Keratinocyte (primary cell): ENCODE measurements around the gene UGT1A4. TPM values are rescaled to one million over a fixed set of nuclear protein-coding genes. Genes with fewer than 3 reads are reported as not detected.
"Not testable (repeated sequence)": the region's sequence is repeated elsewhere in the genome, so short reads cannot be mapped to it uniquely, and the experiment has no call there.

ENCODE experiments used
- DNase-seq: peaks from one replicate; pipeline ENCODE4 v3.0.0-alpha.2; 2011; ENCODE audit warnings: low read depth, missing footprints, low spot score
- FAIRE-seq: peaks from 2 replicates; lab custom pipeline; 2011; peaks lifted over from hg19 to GRCh38; lab: Jason Lieb, UNC
- H2AFZ ChIP-seq: 2 replicates; pipeline ENCODE4 v1.6.0; 2012; ENCODE audit warnings: low read length, control low read depth, inconsistent platforms; ENCODE audit not compliant: control insufficient read depth
- H3K27ac ChIP-seq: 2 replicates; pipeline ENCODE4 v1.5.1; 2011; ENCODE audit warnings: low read length; ENCODE audit not compliant: control insufficient read depth, insufficient read depth
- H3K27me3 ChIP-seq: 3 replicates; pipeline ENCODE4 v1.6.0; 2011; ENCODE audit warnings: low read length; ENCODE audit not compliant: control insufficient read depth, insufficient read depth; ENCODE audit errors: extremely low read depth
- H3K36me3 ChIP-seq, 2 experiments: 2 replicates in 1 of 2; 3 replicates in 1 of 2; pipeline ENCODE4 v1.5.1; 2011; ENCODE audit warnings: low read length in 2 of 2, mild to moderate bottlenecking in 1 of 2; ENCODE audit not compliant: control insufficient read depth in 2 of 2, insufficient read depth in 2 of 2; ENCODE audit errors: extremely low read depth in 1 of 2
- H3K4me1 ChIP-seq: 3 replicates; pipeline ENCODE4 v1.5.1; 2011; ENCODE audit warnings: low read length; ENCODE audit not compliant: control insufficient read depth, insufficient read depth; ENCODE audit errors: extremely low read depth
- H3K4me2 ChIP-seq: 3 replicates; pipeline ENCODE4 v1.6.0; 2011; ENCODE audit warnings: low read depth, low read length; ENCODE audit not compliant: control insufficient read depth, insufficient read depth; ENCODE audit errors: extremely low read depth
- H3K4me3 ChIP-seq, 3 experiments: fragments of 200-600 bp in 1 of 3; sonication (generic) in 1 of 3; 2 replicates in 2 of 3; 3 replicates in 1 of 3; pipeline ENCODE4 v1.5.1; 2011 to 2016; ENCODE audit warnings: low read length in 3 of 3, mild to moderate bottlenecking in 3 of 3, control low read depth in 2 of 3, inconsistent platforms in 1 of 3, low read depth in 1 of 3, mixed read lengths in 1 of 3, mixed run types in 1 of 3, moderate library complexity in 1 of 3; ENCODE audit not compliant: control insufficient read depth in 2 of 3, insufficient read depth in 2 of 3; ENCODE audit errors: extremely low read depth in 1 of 3
- H3K79me2 ChIP-seq: 2 replicates; pipeline ENCODE4 v1.6.0; 2012; ENCODE audit warnings: low read length; ENCODE audit not compliant: control insufficient read depth, insufficient read depth
- H3K9ac ChIP-seq: 3 replicates; pipeline ENCODE4 v1.6.0; 2011; ENCODE audit warnings: low read length; ENCODE audit not compliant: control insufficient read depth, insufficient read depth; ENCODE audit errors: extremely low read depth
- H3K9me1 ChIP-seq: 3 replicates; pipeline ENCODE4 v1.6.0; 2011; ENCODE audit warnings: low read length; ENCODE audit not compliant: control insufficient read depth, insufficient read depth; ENCODE audit errors: extremely low read depth
- H3K9me3 ChIP-seq: 2 replicates; pipeline ENCODE4 v1.5.1; 2012; ENCODE audit warnings: low read depth, low read length; ENCODE audit not compliant: control insufficient read depth
- H4K20me1 ChIP-seq: 3 replicates; pipeline ENCODE4 v1.6.0; 2011; ENCODE audit warnings: low read length; ENCODE audit not compliant: control insufficient read depth, insufficient read depth; ENCODE audit errors: extremely low read depth
- EZH2 ChIP-seq: IDR thresholded peaks from one replicate; pipeline ENCODE4 v1.6.1; 2012; ENCODE audit warnings: inconsistent platforms, mild to moderate bottlenecking, low read length, moderate library complexity
- dilution Hi-C: fragments of 300-500 bp; cut with MboI; formaldehyde crosslinking; loops from one replicate; pipeline ENCODE4 v1.7.0; 2020; ENCODE audit warnings: low sequenced_read_pairs; ENCODE audit not compliant: extremely low pct_ligation_motif_present
- polyA plus RNA-seq, 5 experiments: library from polyadenylated mRNA; depleted of rRNA in 3 of 5; stranded (reverse) in 3 of 5; stranded (forward) in 1 of 5; unstranded in 1 of 5; fragments of >200 nt; gene quantifications; 1 replicate in 1 of 5; 2 replicates in 3 of 5; 3 replicates in 1 of 5; pipeline versions ENCODE4 v1.2.1 to v1.2.3, GENCODE V29; 2011 to 2012; ENCODE audit warnings: missing spikeins in 2 of 5, low read depth in 1 of 5, low replicate concordance in 1 of 5
- TF ChIP-seq, protein P1 (sequence below), 3 experiments: IDR thresholded peaks in 1 of 3; conservative IDR thresholded peaks in 1 of 3; optimal IDR thresholded peaks in 1 of 3; 2 replicates in 2 of 3; 3 replicates in 1 of 3; pipeline versions ENCODE3 to v1.5.1; 2011; ENCODE audit warnings: low read length in 3 of 3, mild to moderate bottlenecking in 3 of 3, moderate library complexity in 2 of 3, control low read depth in 1 of 3, inconsistent platforms in 1 of 3; ENCODE audit not compliant: insufficient read depth in 2 of 3; ENCODE audit errors: extremely low read depth in 1 of 3

The UGT1A4 gene
- polyA plus RNA-seq, 1 donor (not counting 4 experiments of a cell fraction or from before 2014, with no cell fraction given) = 2.4 TPM

DNA sequence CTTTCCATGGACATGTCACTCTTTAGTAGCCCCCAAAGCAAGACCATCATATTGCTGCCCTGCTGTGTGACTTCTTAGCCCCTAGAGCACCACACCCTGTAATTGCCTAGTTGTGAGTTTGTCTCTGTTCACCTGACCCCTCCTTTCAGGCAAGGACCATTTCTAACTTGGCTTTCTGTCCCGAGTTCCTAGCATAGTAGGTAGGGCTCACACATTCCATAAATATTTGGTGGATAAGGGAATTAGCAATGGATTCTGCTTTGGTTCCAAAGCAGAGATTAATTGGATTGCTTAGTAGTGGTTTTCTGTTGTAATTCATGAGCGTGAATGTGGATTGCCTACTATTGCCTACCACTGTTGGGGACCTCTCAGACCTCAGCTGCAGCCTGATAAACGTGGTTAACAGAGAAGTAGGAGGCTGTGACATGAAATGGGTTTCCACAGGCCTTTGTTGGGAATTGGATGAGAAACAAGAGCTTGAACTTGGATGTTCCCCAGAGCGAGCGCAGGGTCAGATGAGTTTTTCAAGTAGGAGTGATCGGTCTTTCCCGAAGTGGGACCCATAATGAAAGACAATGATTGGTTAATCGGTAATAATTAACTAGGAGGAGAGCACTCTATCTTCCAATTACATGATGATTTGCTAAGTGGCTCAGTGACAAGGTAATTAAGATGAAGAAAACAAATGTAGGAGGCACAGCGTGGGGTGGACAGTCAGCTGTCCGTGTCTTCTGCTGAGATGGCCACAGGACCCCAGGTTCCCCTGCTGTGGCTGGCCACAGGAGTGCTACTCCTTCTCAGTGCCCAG, 28.1 kb downstream of the UGT1A4 start:
- FAIRE-seq = peak; percentile 13
- Histone ChIP-seq H3K27me3 (no peaks in the 10 kb centered on the region), H3K4me2 (no peak overlapping the region), H3K9me3 (no peaks in the 10 kb centered on the region), H3K4me3 (no peak overlapping the region), H2AFZ (no peak overlapping the region), H4K20me1 (no peaks in the 10 kb centered on the region), H3K79me2 (peaks cover 9% of the 10 kb centered on the region), H3K4me1 (no peaks in the 10 kb centered on the region), H3K9ac (no peak overlapping the region), H3K9me1 (no peaks in the 10 kb centered on the region), H3K27ac (no peak overlapping the region), H3K36me3 (peaks cover 1 to 3% of the 10 kb centered on the region in 2 experiments)
- dilution Hi-C loops = no loop called here
- DNase-seq = no peak
- TF ChIP-seq EZH2 = no peak
- TF ChIP-seq, protein P1, sequence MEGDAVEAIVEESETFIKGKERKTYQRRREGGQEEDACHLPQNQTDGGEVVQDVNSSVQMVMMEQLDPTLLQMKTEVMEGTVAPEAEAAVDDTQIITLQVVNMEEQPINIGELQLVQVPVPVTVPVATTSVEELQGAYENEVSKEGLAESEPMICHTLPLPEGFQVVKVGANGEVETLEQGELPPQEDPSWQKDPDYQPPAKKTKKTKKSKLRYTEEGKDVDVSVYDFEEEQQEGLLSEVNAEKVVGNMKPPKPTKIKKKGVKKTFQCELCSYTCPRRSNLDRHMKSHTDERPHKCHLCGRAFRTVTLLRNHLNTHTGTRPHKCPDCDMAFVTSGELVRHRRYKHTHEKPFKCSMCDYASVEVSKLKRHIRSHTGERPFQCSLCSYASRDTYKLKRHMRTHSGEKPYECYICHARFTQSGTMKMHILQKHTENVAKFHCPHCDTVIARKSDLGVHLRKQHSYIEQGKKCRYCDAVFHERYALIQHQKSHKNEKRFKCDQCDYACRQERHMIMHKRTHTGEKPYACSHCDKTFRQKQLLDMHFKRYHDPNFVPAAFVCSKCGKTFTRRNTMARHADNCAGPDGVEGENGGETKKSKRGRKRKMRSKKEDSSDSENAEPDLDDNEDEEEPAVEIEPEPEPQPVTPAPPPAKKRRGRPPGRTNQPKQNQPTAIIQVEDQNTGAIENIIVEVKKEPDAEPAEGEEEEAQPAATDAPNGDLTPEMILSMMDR (optimal IDR thresholded peaks at IDR 0.05 in 1 of 3, IDR thresholded peaks at IDR 0.05 in 1 of 3, conservative IDR thresholded peaks at IDR 0.05 in 1 of 3; ENCODE audit: extremely low read depth in 1 of 3, insufficient read depth in 2 of 3, low read length in 3 of 3) = no peak

DNA sequence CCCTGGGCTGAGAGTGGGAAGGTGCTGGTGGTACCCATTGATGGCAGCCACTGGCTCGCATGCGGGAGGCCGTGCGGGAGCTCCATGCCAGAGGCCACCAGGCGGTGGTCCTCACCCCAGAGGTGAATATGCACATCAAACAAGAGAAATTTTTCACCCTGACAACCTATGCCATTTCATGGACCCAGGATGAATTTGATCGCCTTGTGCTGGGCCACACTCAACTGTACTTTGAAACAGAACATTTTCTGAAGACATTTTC, 28.7 kb downstream of the UGT1A4 start:
- Histone ChIP-seq H3K27ac (no peak overlapping the region), H3K9me3 (no peaks in the 10 kb centered on the region), H3K9me1 (no peaks in the 10 kb centered on the region), H3K4me3 (no peak overlapping the region), H3K9ac (no peak overlapping the region), H2AFZ (no peak overlapping the region), H3K36me3 (peaks cover 1 to 3% of the 10 kb centered on the region in 2 experiments), H3K27me3 (no peaks in the 10 kb centered on the region), H3K4me1 (no peaks in the 10 kb centered on the region), H3K79me2 (peaks cover 9% of the 10 kb centered on the region), H3K4me2 (no peak overlapping the region), H4K20me1 (no peaks in the 10 kb centered on the region)
- no peak for TF ChIP-seq EZH2
- TF ChIP-seq, protein P1 (optimal IDR thresholded peaks at IDR 0.05 in 1 of 3, IDR thresholded peaks at IDR 0.05 in 1 of 3, conservative IDR thresholded peaks at IDR 0.05 in 1 of 3; ENCODE audit: extremely low read depth in 1 of 3, insufficient read depth in 2 of 3, low read length in 3 of 3) = no peak
- DNase-seq (no peak), FAIRE-seq (peak; percentile 26)
- dilution Hi-C loops = no loop called here

DNA sequence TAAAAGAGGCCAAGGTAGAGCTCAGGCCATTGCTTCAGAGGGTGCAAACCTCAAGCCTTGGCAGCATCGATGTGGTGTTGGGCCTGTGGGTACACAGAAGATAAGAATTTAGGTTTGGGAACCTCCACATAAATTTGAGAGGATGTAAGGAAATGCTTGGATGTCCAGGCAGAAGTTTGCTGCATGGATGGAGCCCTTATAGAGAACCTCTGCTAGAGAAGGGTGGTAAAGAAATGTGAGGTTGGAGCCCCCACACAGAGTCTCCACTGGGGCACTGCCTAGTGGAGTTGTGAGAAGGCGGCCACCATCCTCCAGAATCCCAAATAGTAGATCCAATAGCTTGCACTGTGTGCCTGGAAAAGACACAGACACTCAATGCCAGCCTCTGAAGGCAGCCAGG, 32.2 kb downstream of the UGT1A4 start:
- H3K79me2 ChIP-seq, H3K9me3 ChIP-seq, H4K20me1 ChIP-seq, FAIRE-seq, H3K27ac ChIP-seq, H3K4me1 ChIP-seq, H3K4me2 ChIP-seq, H3K27me3 ChIP-seq, dilution Hi-C loops, H3K9ac ChIP-seq, H3K4me3 ChIP-seq, DNase-seq, H3K9me1 ChIP-seq, H2AFZ ChIP-seq: not testable (repeated sequence)
- H3K36me3 ChIP-seq = peaks cover 4 to 11% of the 10 kb centered on the region in 2 experiments
